Spleen (tissue), 7 donors: ENCODE data around the gene PARD3.

Experiments
- POLR2AphosphoS5 ChIP-seq, 3 donors: sonication (generic); formaldehyde crosslinking; IDR thresholded peaks; one replicate each; pipeline ENCODE4 v1.5.1; 2017; ENCODE audit warnings: antibody characterized with exemption in 3 of 3
- TF ChIP-seq, protein P1 (sequence below), 11 experiments: fragments of 200-600 bp in 7 of 11; fragments of 450-650 bp in 4 of 11; sonication (generic) in 4 of 11; IDR thresholded peaks in 8 of 11; conservative IDR thresholded peaks in 3 of 11; 1 replicate in 7 of 11; 2 replicates in 4 of 11; pipeline versions ENCODE4 v1.4.0 to v1.8.0; 2016 to 2021; ENCODE audit warnings: antibody characterized with exemption in 11 of 11, inconsistent platforms in 4 of 11, mild to moderate bottlenecking in 1 of 11
- donor health status: DM: no; HTN: no; CAD: no; lungs with moderate emphysema.
- donor health status: DM: no; HTN: no; CAD: no.
- donor health status: DM: no; HTN: no; CAD: no.

DNA sequence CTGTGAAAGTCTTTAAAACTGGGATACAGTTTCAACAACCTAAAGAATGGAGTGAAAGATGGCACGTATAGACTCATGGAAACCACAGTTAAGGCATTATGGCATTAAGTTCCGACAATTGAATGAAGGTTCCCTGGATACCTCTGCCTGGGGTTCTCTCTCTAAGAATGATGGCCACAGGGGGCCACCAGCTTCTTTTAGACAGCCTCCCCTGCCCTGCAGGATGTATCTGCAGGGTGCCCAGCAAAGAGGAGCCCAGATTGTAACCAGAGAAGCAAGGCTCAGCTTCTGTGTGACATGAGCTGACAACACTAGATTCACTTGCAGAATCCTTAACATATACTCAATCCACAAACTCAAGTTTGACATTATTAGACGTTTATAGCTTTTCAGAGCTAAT is 645.4 kb downstream of the PARD3 start:
- TF ChIP-seq, protein P1, sequence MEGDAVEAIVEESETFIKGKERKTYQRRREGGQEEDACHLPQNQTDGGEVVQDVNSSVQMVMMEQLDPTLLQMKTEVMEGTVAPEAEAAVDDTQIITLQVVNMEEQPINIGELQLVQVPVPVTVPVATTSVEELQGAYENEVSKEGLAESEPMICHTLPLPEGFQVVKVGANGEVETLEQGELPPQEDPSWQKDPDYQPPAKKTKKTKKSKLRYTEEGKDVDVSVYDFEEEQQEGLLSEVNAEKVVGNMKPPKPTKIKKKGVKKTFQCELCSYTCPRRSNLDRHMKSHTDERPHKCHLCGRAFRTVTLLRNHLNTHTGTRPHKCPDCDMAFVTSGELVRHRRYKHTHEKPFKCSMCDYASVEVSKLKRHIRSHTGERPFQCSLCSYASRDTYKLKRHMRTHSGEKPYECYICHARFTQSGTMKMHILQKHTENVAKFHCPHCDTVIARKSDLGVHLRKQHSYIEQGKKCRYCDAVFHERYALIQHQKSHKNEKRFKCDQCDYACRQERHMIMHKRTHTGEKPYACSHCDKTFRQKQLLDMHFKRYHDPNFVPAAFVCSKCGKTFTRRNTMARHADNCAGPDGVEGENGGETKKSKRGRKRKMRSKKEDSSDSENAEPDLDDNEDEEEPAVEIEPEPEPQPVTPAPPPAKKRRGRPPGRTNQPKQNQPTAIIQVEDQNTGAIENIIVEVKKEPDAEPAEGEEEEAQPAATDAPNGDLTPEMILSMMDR (IDR thresholded peaks at IDR 0.05 in 8 of 11, conservative IDR thresholded peaks at IDR 0.05 in 3 of 11), result no peak
- TF ChIP-seq POLR2AphosphoS5 (IDR thresholded peaks at IDR 0.05), result no peak
